Keratinocyte (primary cell): Measurements from ENCODE around the gene ACBD7. TPM values are rescaled to one million over a fixed set of nuclear protein-coding genes. Genes with fewer than 3 reads are reported as not detected.

Experiments
- DNase-seq: peaks from one replicate; pipeline ENCODE4 v3.0.0-alpha.2; 2011; ENCODE audit warnings: low read depth, missing footprints, low spot score
- FAIRE-seq: peaks from 2 replicates; lab custom pipeline; 2011; peaks lifted over from hg19 to GRCh38; lab: Jason Lieb, UNC
- H2AFZ ChIP-seq: 2 replicates; pipeline ENCODE4 v1.6.0; 2012; ENCODE audit warnings: low read length, control low read depth, inconsistent platforms; ENCODE audit not compliant: control insufficient read depth
- H3K27ac ChIP-seq: 2 replicates; pipeline ENCODE4 v1.5.1; 2011; ENCODE audit warnings: low read length; ENCODE audit not compliant: control insufficient read depth, insufficient read depth
- H3K27me3 ChIP-seq: 3 replicates; pipeline ENCODE4 v1.6.0; 2011; ENCODE audit warnings: low read length; ENCODE audit not compliant: control insufficient read depth, insufficient read depth; ENCODE audit errors: extremely low read depth
- H3K36me3 ChIP-seq, 2 experiments: 2 replicates in 1 of 2; 3 replicates in 1 of 2; pipeline ENCODE4 v1.5.1; 2011; ENCODE audit warnings: low read length in 2 of 2, mild to moderate bottlenecking in 1 of 2; ENCODE audit not compliant: control insufficient read depth in 2 of 2, insufficient read depth in 2 of 2; ENCODE audit errors: extremely low read depth in 1 of 2
- H3K4me1 ChIP-seq: 3 replicates; pipeline ENCODE4 v1.5.1; 2011; ENCODE audit warnings: low read length; ENCODE audit not compliant: control insufficient read depth, insufficient read depth; ENCODE audit errors: extremely low read depth
- H3K4me2 ChIP-seq: 3 replicates; pipeline ENCODE4 v1.6.0; 2011; ENCODE audit warnings: low read depth, low read length; ENCODE audit not compliant: control insufficient read depth, insufficient read depth; ENCODE audit errors: extremely low read depth
- H3K4me3 ChIP-seq, 3 experiments: fragments of 200-600 bp in 1 of 3; sonication (generic) in 1 of 3; 2 replicates in 2 of 3; 3 replicates in 1 of 3; pipeline ENCODE4 v1.5.1; 2011 to 2016; ENCODE audit warnings: low read length in 3 of 3, mild to moderate bottlenecking in 3 of 3, control low read depth in 2 of 3, inconsistent platforms in 1 of 3, low read depth in 1 of 3, mixed read lengths in 1 of 3, mixed run types in 1 of 3, moderate library complexity in 1 of 3; ENCODE audit not compliant: control insufficient read depth in 2 of 3, insufficient read depth in 2 of 3; ENCODE audit errors: extremely low read depth in 1 of 3
- H3K79me2 ChIP-seq: 2 replicates; pipeline ENCODE4 v1.6.0; 2012; ENCODE audit warnings: low read length; ENCODE audit not compliant: control insufficient read depth, insufficient read depth
- H3K9ac ChIP-seq: 3 replicates; pipeline ENCODE4 v1.6.0; 2011; ENCODE audit warnings: low read length; ENCODE audit not compliant: control insufficient read depth, insufficient read depth; ENCODE audit errors: extremely low read depth
- H3K9me1 ChIP-seq: 3 replicates; pipeline ENCODE4 v1.6.0; 2011; ENCODE audit warnings: low read length; ENCODE audit not compliant: control insufficient read depth, insufficient read depth; ENCODE audit errors: extremely low read depth
- H3K9me3 ChIP-seq: 2 replicates; pipeline ENCODE4 v1.5.1; 2012; ENCODE audit warnings: low read depth, low read length; ENCODE audit not compliant: control insufficient read depth
- H4K20me1 ChIP-seq: 3 replicates; pipeline ENCODE4 v1.6.0; 2011; ENCODE audit warnings: low read length; ENCODE audit not compliant: control insufficient read depth, insufficient read depth; ENCODE audit errors: extremely low read depth
- CTCF ChIP-seq, 3 experiments: IDR thresholded peaks in 1 of 3; conservative IDR thresholded peaks in 1 of 3; optimal IDR thresholded peaks in 1 of 3; 2 replicates in 2 of 3; 3 replicates in 1 of 3; pipeline versions ENCODE3 to v1.5.1; 2011; ENCODE audit warnings: low read length in 3 of 3, mild to moderate bottlenecking in 3 of 3, moderate library complexity in 2 of 3, control low read depth in 1 of 3, inconsistent platforms in 1 of 3; ENCODE audit not compliant: insufficient read depth in 2 of 3; ENCODE audit errors: extremely low read depth in 1 of 3
- EZH2 ChIP-seq: IDR thresholded peaks from one replicate; pipeline ENCODE4 v1.6.1; 2012; ENCODE audit warnings: inconsistent platforms, mild to moderate bottlenecking, low read length, moderate library complexity
- dilution Hi-C: fragments of 300-500 bp; cut with MboI; formaldehyde crosslinking; loops from one replicate; pipeline ENCODE4 v1.7.0; 2020; ENCODE audit warnings: low sequenced_read_pairs; ENCODE audit not compliant: extremely low pct_ligation_motif_present
- polyA plus RNA-seq, 5 experiments: library from polyadenylated mRNA; depleted of rRNA in 3 of 5; stranded (reverse) in 3 of 5; stranded (forward) in 1 of 5; unstranded in 1 of 5; fragments of >200 nt; gene quantifications; 1 replicate in 1 of 5; 2 replicates in 3 of 5; 3 replicates in 1 of 5; pipeline versions ENCODE4 v1.2.1 to v1.2.3, GENCODE V29; 2011 to 2012; ENCODE audit warnings: missing spikeins in 2 of 5, low read depth in 1 of 5, low replicate concordance in 1 of 5

Gene ACBD7
- polyA plus RNA-seq, 1 donor (not counting 4 experiments of a cell fraction or from before 2014, with no cell fraction given) = 0.20 TPM

- Histone ChIP-seq H2AFZ (no peak overlapping the region), H3K9ac (no peak overlapping the region), H3K9me1 (no peaks in the 10 kb centered on the region), H3K79me2 (no peaks in the 10 kb centered on the region), H3K4me1 (no peaks in the 10 kb centered on the region), H3K27ac (no peak overlapping the region), H3K36me3 (peaks cover 8 to 23% of the 10 kb centered on the region in 2 experiments), H3K9me3 (no peaks in the 10 kb centered on the region), H4K20me1 (no peaks in the 10 kb centered on the region), H3K27me3 (no peaks in the 10 kb centered on the region), H3K4me2 (no peak overlapping the region), H3K4me3 (no peak overlapping the region)
- dilution Hi-C loops = no loop called here
- no peak for FAIRE-seq
- TF ChIP-seq EZH2 (no peak), CTCF (optimal IDR thresholded peaks at IDR 0.05 in 1 of 3, IDR thresholded peaks at IDR 0.05 in 1 of 3, conservative IDR thresholded peaks at IDR 0.05 in 1 of 3; ENCODE audit: extremely low read depth in 1 of 3, insufficient read depth in 2 of 3, low read length in 3 of 3) (no peak)
- DNase-seq = no peak
These were observed 42.8 kb upstream of the ACBD7 start for GRCh38 chr10:15131330-15131729.

GRCh38 chr10:15124908-15125307 lies 36.3 kb upstream of the ACBD7 start:
- Histone ChIP-seq H3K9ac (no peak overlapping the region), H3K4me3 (no peak overlapping the region), H3K9me3 (no peaks in the 10 kb centered on the region), H3K4me1 (peaks cover 24% of the 10 kb centered on the region), H3K27ac (no peak overlapping the region), H3K4me2 (no peak overlapping the region), H3K27me3 (no peaks in the 10 kb centered on the region), H2AFZ (no peak overlapping the region), H3K79me2 (no peaks in the 10 kb centered on the region), H3K9me1 (no peaks in the 10 kb centered on the region), H3K36me3 (peaks cover 5 to 7% of the 10 kb centered on the region in 2 experiments), H4K20me1 (no peaks in the 10 kb centered on the region)
- FAIRE-seq = no peak
- DNase-seq = no peak
- dilution Hi-C loops = no loop called here
- TF ChIP-seq EZH2 (no peak), CTCF (optimal IDR thresholded peaks at IDR 0.05 in 1 of 3, IDR thresholded peaks at IDR 0.05 in 1 of 3, conservative IDR thresholded peaks at IDR 0.05 in 1 of 3; ENCODE audit: extremely low read depth in 1 of 3, insufficient read depth in 2 of 3, low read length in 3 of 3) (no peak)
